ENCODE data around the gene GMDS. TPM values are rescaled to one million over a fixed set of nuclear protein-coding genes. Genes with fewer than 3 reads are reported as not detected.

The GMDS gene
- total RNA-seq, 1 experiment from 2014 or later, result 27.6 TPM

GRCh38 chr6:1622220-1622850 is 623.1 kb downstream of the GMDS start:
- peaks cover 99% of the 10 kb centered on the region for H3K27me3 Mint-ChIP-seq (ENCODE audit: low read depth)
- Histone ChIP-seq H3K27ac (ENCODE audit: insufficient read length, low read depth, low read length) (no peak overlapping the region), H3K18ac (ENCODE audit: insufficient read length, low read depth, low read length) (no peak overlapping the region), H3K14ac (ENCODE audit: insufficient read depth, low read length) (no peak overlapping the region), H3K4ac (ENCODE audit: low read depth, low read length) (no peak overlapping the region), H3K23ac (ENCODE audit: insufficient read length, low read depth, low read length) (no peak overlapping the region), H4K5ac (ENCODE audit: insufficient read length, low read depth, low read length) (no peak overlapping the region), H3K79me1 (ENCODE audit: insufficient read depth, low read depth, low read length, poor library complexity, severe bottlenecking) (no peaks in the 10 kb centered on the region), H3K23me2 (ENCODE audit: insufficient read length, low read depth, low read length, poor library complexity, severe bottlenecking) (peaks cover 18% of the 10 kb centered on the region), H2BK120ac (ENCODE audit: low read depth, low read length, poor library complexity, severe bottlenecking) (no peak overlapping the region), H2AFZ (ENCODE audit: low read length) (no peak overlapping the region), H2BK15ac (ENCODE audit: low read depth, low read length) (no peak overlapping the region), H4K8ac (replicated peaks; ENCODE audit: insufficient read length, low read depth, low read length) (no peak overlapping the region), H3K79me2 (ENCODE audit: insufficient read depth, low read length) (no peaks in the 10 kb centered on the region), H3K27me3 (ENCODE audit: insufficient read depth, low read length) (peaks cover 100% of the 10 kb centered on the region), H4K91ac (ENCODE audit: insufficient read length, low read depth, low read length) (no peak overlapping the region), H2BK20ac (ENCODE audit: low read depth, low read length, poor library complexity, severe bottlenecking) (no peak overlapping the region), H2BK12ac (ENCODE audit: insufficient read length, low read depth, low read length) (no peak overlapping the region), H3K9ac (ENCODE audit: extremely low read depth, insufficient read length, low read length) (no peak overlapping the region), H3K9me3 (ENCODE audit: control insufficient read depth, low read depth, low read length) (no peaks in the 10 kb centered on the region), H3K4me2 (ENCODE audit: insufficient read depth, insufficient read length, low read length) (no peak overlapping the region), H2BK5ac (ENCODE audit: insufficient read length, low read length) (no peak overlapping the region), H2AK5ac (ENCODE audit: insufficient read length, low read length) (no peak overlapping the region), H4K20me1 (ENCODE audit: control insufficient read depth, insufficient read depth, insufficient read length) (peaks cover 3% of the 10 kb centered on the region), H3T11ph (ENCODE audit: low read length) (no peak overlapping the region), H3K56ac (ENCODE audit: insufficient read length, low read depth, low read length) (no peak overlapping the region), H3K4me1 (ENCODE audit: insufficient read depth, low read length) (no peaks in the 10 kb centered on the region; the same call in 1 of the 2 replicates)
- no peak for DNase-seq
- no peak for TF ChIP-seq CTCF (conservative IDR thresholded peaks at IDR 0.05)
- peaks cover 0 to 5% (median 4%) of the 10 kb centered on the region in 3 experiments; a peak in 4 of 7 replicates for H3K36me3 Mint-ChIP-seq (ENCODE audit: insufficient read depth in 1 of 3, low read depth in 3 of 3)
- WGBS (ENCODE audit: extremely low coverage, insufficient read length, low lambda C conversion rate), result no CpG with 5 or more reads among the region's 15 CpGs
- H3K27ac Mint-ChIP-seq, result no peak overlapping the region
- peaks cover 7 to 28% of the 10 kb centered on the region in 2 experiments; a peak in 3 of 4 replicates for H3K4me1 Mint-ChIP-seq
- H3K9me3 Mint-ChIP-seq, result no peaks in the 10 kb centered on the region; a peak in 2 of 5 replicates
- H3K4me3 Mint-ChIP-seq, result no peak overlapping the region
